Naive thymus-derived CD8-positive, alpha-beta T cell (primary cell): ENCODE data around the gene CCDC8. TPM values are rescaled to one million over a fixed set of nuclear protein-coding genes. Genes with fewer than 3 reads are reported as not detected.
"Not testable (repeated sequence)": the region's sequence is repeated elsewhere in the genome, so short reads cannot be mapped to it uniquely, and the experiment has no call there.

Experiments used
- ATAC-seq, 2 donors: fragments of 150-1000 bp; cut with Tn5 transposase in 1 of 2; sonication (Bioruptor Pico), chemical (Tn5 transposase) in 1 of 2; 1 replicate in 1 of 2; 2 replicates in 1 of 2; pipeline ENCODE4 v1.10.0; 2021; ENCODE audit warnings: mild to moderate bottlenecking in 2 of 2, moderate library complexity in 2 of 2
- POLR2A ChIA-PET: fragments of 350-600 bp; sonication (Branson Sonifier 250); formaldehyde crosslinking; loops from one replicate; lab custom pipeline; 2021; ENCODE audit warnings: antibody characterized with exemption; lab: Charles Lee
- DNase-seq, 10 donors: peaks; one replicate each; pipeline versions ENCODE4 v3.0.0 to v3.0.0-alpha.2; 2020 to 2022
- H3K27ac Mint-ChIP-seq, 10 donors: one replicate each; pipeline ENCODE4 v1.8.0; 2020 to 2022; ENCODE audit warnings: mild to moderate bottlenecking in 10 of 10, mixed read lengths in 10 of 10, moderate library complexity in 4 of 10, inconsistent platforms in 1 of 10
- H3K27me3 Mint-ChIP-seq, 5 donors: one replicate each; pipeline ENCODE4 v1.8.0; 2021 to 2022; ENCODE audit warnings: mixed read lengths in 5 of 5
- H3K36me3 Mint-ChIP-seq, 3 donors: one replicate each; pipeline ENCODE4 v1.8.0; 2020 to 2022; ENCODE audit warnings: mixed read lengths in 3 of 3, mild to moderate bottlenecking in 2 of 3, inconsistent platforms in 1 of 3
- H3K4me1 Mint-ChIP-seq, 4 donors: one replicate each; pipeline ENCODE4 v1.8.0; 2021 to 2022; ENCODE audit warnings: mixed read lengths in 4 of 4
- H3K4me3 Mint-ChIP-seq, 10 donors: one replicate each; pipeline ENCODE4 v1.8.0; 2020 to 2022; ENCODE audit warnings: mild to moderate bottlenecking in 10 of 10, mixed read lengths in 10 of 10, moderate library complexity in 6 of 10, inconsistent platforms in 1 of 10
- H3K9me3 Mint-ChIP-seq, 9 donors: one replicate each; pipeline ENCODE4 v1.8.0; 2020 to 2022; ENCODE audit warnings: mixed read lengths in 9 of 9, mild to moderate bottlenecking in 3 of 9, inconsistent platforms in 1 of 9, moderate library complexity in 1 of 9
- polyA plus RNA-seq, 3 donors: library from polyadenylated mRNA; unstranded; fragments of 300-500 nt; fragmentation: Illumina TruSeq; gene quantifications; one replicate each; pipeline ENCODE4 v1.2.3, GENCODE V29; 2021
- total RNA-seq, 8 experiments: library from RNA in 2 of 8; stranded (reverse) in 2 of 8; gene quantifications; one replicate each; pipeline ENCODE4 v1.2.3 and lab custom pipeline; 2021 to 2026

Gene CCDC8
- total and polyA plus RNA-seq, 5 experiments from 2014 or later, result not detected

- ATAC-seq, result no peak
- no peaks in the 10 kb centered on the region for H3K27me3 Mint-ChIP-seq
- H3K36me3 Mint-ChIP-seq, result peaks cover 5 to 82% (median 29%) of the 10 kb centered on the region in 3 donors
- no peaks in the 10 kb centered on the region for H3K9me3 Mint-ChIP-seq
- no peak overlapping the region for H3K4me3 Mint-ChIP-seq
- H3K27ac Mint-ChIP-seq, result peak overlapping the region in 3 of 10 donors; percentile 18 to 74 (median 63)
- H3K4me1 Mint-ChIP-seq, result peaks cover 0 to 2% (median under 1%) of the 10 kb centered on the region in 4 donors
- DNase-seq, result no peak
- POLR2A ChIA-PET, result interaction anchor here (0.7 kb wide), 2 partner anchors 11 to 864 kb away, joined by 3 to 4 read pairs; no protein-coding TSS in a partner anchor
Measured at GRCh38 chr19:46385636-46386035, 27.7 kb downstream of the CCDC8 start.

GRCh38 chr19:46384396-46384795 is 29.0 kb downstream of the CCDC8 start:
- H3K4me3 Mint-ChIP-seq, result no peak overlapping the region
- H3K27me3 Mint-ChIP-seq, result no peaks in the 10 kb centered on the region
- H3K27ac Mint-ChIP-seq, result no peak overlapping the region
- peaks cover 0 to 5% (median 3%) of the 10 kb centered on the region in 4 donors for H3K4me1 Mint-ChIP-seq
- ATAC-seq (no peak), DNase-seq (no peak)
- H3K36me3 Mint-ChIP-seq, result peaks cover 10 to 88% (median 32%) of the 10 kb centered on the region in 3 donors
- POLR2A ChIA-PET, result interaction anchor here (0.6 to 0.7 kb wide), 3 partner anchors 12 to 31 kb away, joined by 3 to 4 read pairs (median 3); no protein-coding TSS in a partner anchor
- H3K9me3 Mint-ChIP-seq, result no peaks in the 10 kb centered on the region

GRCh38 chr19:46383846-46384245 is 29.5 kb downstream of the CCDC8 start:
- H3K4me3 Mint-ChIP-seq, result no peak overlapping the region
- ATAC-seq (no peak), DNase-seq (no peak)
- H3K9me3 Mint-ChIP-seq, result no peaks in the 10 kb centered on the region
- H3K27ac Mint-ChIP-seq, result no peak overlapping the region
- H3K36me3 Mint-ChIP-seq, result peaks cover 10 to 89% (median 32%) of the 10 kb centered on the region in 3 donors
- H3K27me3 Mint-ChIP-seq, result no peaks in the 10 kb centered on the region
- POLR2A ChIA-PET, result interaction anchor here (0.6 to 0.7 kb wide), 2 partner anchors 11 to 31 kb away, joined by 3 read pairs; no protein-coding TSS in a partner anchor
- H3K4me1 Mint-ChIP-seq, result peaks cover 0 to 5% (median 3%) of the 10 kb centered on the region in 4 donors

- POLR2A ChIA-PET, result no interaction called here
- ATAC-seq (no peak), DNase-seq (no peak)
- no peaks in the 10 kb centered on the region for H3K27me3 Mint-ChIP-seq
- peaks cover 0 to 5% (median 3%) of the 10 kb centered on the region in 4 donors for H3K4me1 Mint-ChIP-seq
- H3K9me3 Mint-ChIP-seq, result no peaks in the 10 kb centered on the region
- no peak overlapping the region for H3K4me3 Mint-ChIP-seq
- H3K27ac Mint-ChIP-seq, result peak overlapping the region in 2 of 10 donors; percentile 1 to 22
- H3K36me3 Mint-ChIP-seq, result peaks cover 10 to 90% (median 33%) of the 10 kb centered on the region in 3 donors
Measured at GRCh38 chr19:46383171-46383815, 30.1 kb downstream of the CCDC8 start.

- ATAC-seq, result no peak
- POLR2A ChIA-PET, result no interaction called here
- Mint-ChIP-seq H3K9me3 (no peaks in the 10 kb centered on the region), H3K4me1 (peaks cover 0 to 5% (median 3%) of the 10 kb centered on the region in 4 donors), H3K27ac (no peak overlapping the region), H3K4me3 (no peak overlapping the region), H3K36me3 (peaks cover 10 to 91% (median 34%) of the 10 kb centered on the region in 3 donors), H3K27me3 (no peaks in the 10 kb centered on the region)
- DNase-seq, result no peak
Measured at GRCh38 chr19:46381756-46382345, 31.5 kb downstream of the CCDC8 start.

GRCh38 chr19:46381346-46381745 is 32.0 kb downstream of the CCDC8 start:
- POLR2A ChIA-PET, result no interaction called here
- Mint-ChIP-seq H3K27ac (no peak overlapping the region), H3K36me3 (peaks cover 10 to 92% (median 33%) of the 10 kb centered on the region in 3 donors), H3K4me1 (peaks cover 0 to 5% (median 3%) of the 10 kb centered on the region in 4 donors), H3K27me3 (no peaks in the 10 kb centered on the region), H3K9me3 (no peaks in the 10 kb centered on the region), H3K4me3 (no peak overlapping the region)
- DNase-seq (no peak), ATAC-seq (no peak)

GRCh38 chr19:46380690-46381089 is 32.7 kb downstream of the CCDC8 start:
- Mint-ChIP-seq H3K36me3 (peaks cover 10 to 94% (median 33%) of the 10 kb centered on the region in 3 donors), H3K4me3 (no peak overlapping the region), H3K4me1 (peaks cover 0 to 7% (median 3%) of the 10 kb centered on the region in 4 donors), H3K27ac (no peak overlapping the region), H3K27me3 (no peaks in the 10 kb centered on the region), H3K9me3 (no peaks in the 10 kb centered on the region)
- no peak for ATAC-seq
- no peak for DNase-seq
- POLR2A ChIA-PET, result no interaction called here

GRCh38 chr19:46378268-46378667 is 35.1 kb downstream of the CCDC8 start:
- H3K27me3 Mint-ChIP-seq, result no peaks in the 10 kb centered on the region
- no peak for DNase-seq
- peaks cover 0 to 8% (median 5%) of the 10 kb centered on the region in 4 donors for H3K4me1 Mint-ChIP-seq
- no peak for ATAC-seq
- H3K36me3 Mint-ChIP-seq, result peaks cover 10 to 75% (median 27%) of the 10 kb centered on the region in 3 donors
- no peaks in the 10 kb centered on the region for H3K9me3 Mint-ChIP-seq
- no peak overlapping the region for H3K4me3 Mint-ChIP-seq
- POLR2A ChIA-PET, result no interaction called here
- peak overlapping the region in 1 of 10 donors; percentile 65 for H3K27ac Mint-ChIP-seq

- H3K4me3 Mint-ChIP-seq, result no peak overlapping the region
- ATAC-seq (no peak), DNase-seq (no peak)
- POLR2A ChIA-PET, result no interaction called here
- no peaks in the 10 kb centered on the region for H3K9me3 Mint-ChIP-seq
- H3K27me3 Mint-ChIP-seq, result no peaks in the 10 kb centered on the region
- peak overlapping the region in 3 of 10 donors; percentile 27 to 41 (median 35) for H3K27ac Mint-ChIP-seq
- peaks cover 5 to 18% (median 10%) of the 10 kb centered on the region in 4 donors for H3K4me1 Mint-ChIP-seq
- peaks cover 10 to 66% (median 18%) of the 10 kb centered on the region in 3 donors for H3K36me3 Mint-ChIP-seq
Measured at GRCh38 chr19:46376241-46377153, 36.9 kb downstream of the CCDC8 start.

GRCh38 chr19:46375476-46376067 is 37.8 kb downstream of the CCDC8 start:
- H3K27me3 Mint-ChIP-seq, POLR2A ChIA-PET, H3K9me3 Mint-ChIP-seq, DNase-seq, ATAC-seq, H3K4me3 Mint-ChIP-seq: not testable (repeated sequence)
- Mint-ChIP-seq H3K36me3 (peaks cover 5 to 61% (median 11%) of the 10 kb centered on the region in 3 donors), H3K4me1 (peaks cover 13 to 22% (median 15%) of the 10 kb centered on the region in 4 donors), H3K27ac (peak overlapping the region in 1 of 10 donors; percentile 41)

- peaks cover 0 to 54% (median 8%) of the 10 kb centered on the region in 3 donors for H3K36me3 Mint-ChIP-seq
- peaks cover 11 to 26% (median 15%) of the 10 kb centered on the region in 4 donors for H3K4me1 Mint-ChIP-seq
- DNase-seq, result no peak
- peak overlapping the region in 1 of 10 donors; percentile 39 for H3K27ac Mint-ChIP-seq
- no peak for ATAC-seq
- H3K9me3 Mint-ChIP-seq, result no peaks in the 10 kb centered on the region
- POLR2A ChIA-PET, result interaction anchor here (0.7 kb wide), 1 partner anchor 11 kb away, joined by 3 read pairs; no protein-coding TSS in a partner anchor
- H3K4me3 Mint-ChIP-seq, result no peak overlapping the region
- H3K27me3 Mint-ChIP-seq, result no peaks in the 10 kb centered on the region
Measured at GRCh38 chr19:46374536-46375475, 38.6 kb downstream of the CCDC8 start.
